ENCODE measurements around the gene TNRC6B.

- TF ChIP-seq ZNF274 (IDR thresholded peaks at IDR 0.05; ENCODE audit: low read depth, low read length) = no peak
- no peak for TF ChIP-seq YY1 (IDR thresholded peaks at IDR 0.05; ENCODE audit: insufficient read depth, insufficient read length)
- no peak for TF ChIP-seq SUZ12 (IDR thresholded peaks at IDR 0.05; ENCODE audit: extremely low read depth, insufficient read depth, insufficient read length)
These were observed 9.7 kb downstream of the TNRC6B start for GRCh38 chr22:40187389-40187788.
